PC-3 (cell line): ENCODE results near the gene UPF3A.

Source experiments
- CTCF ChIP-seq: fragments of 300-600 bp; sonication (generic); conservative IDR thresholded peaks from 2 replicates; pipeline ENCODE4 v1.5.1; 2017; ENCODE audit warnings: antibody characterized with exemption, low read depth, mild to moderate bottlenecking, low read length
- EZH2 ChIP-seq: fragments of 300-600 bp; sonication (generic); IDR thresholded peaks from one replicate; pipeline ENCODE4 v1.6.1; 2017; ENCODE audit warnings: antibody characterized with exemption, mild to moderate bottlenecking, low read length; ENCODE audit not compliant: unreplicated experiment
- EZH2phosphoT487 ChIP-seq: fragments of 300-600 bp; sonication (generic); IDR thresholded peaks from 2 replicates; pipeline ENCODE4 v1.6.1; 2018; ENCODE audit warnings: mild to moderate bottlenecking, antibody characterized with exemption, low read length, borderline replicate concordance

DNA sequence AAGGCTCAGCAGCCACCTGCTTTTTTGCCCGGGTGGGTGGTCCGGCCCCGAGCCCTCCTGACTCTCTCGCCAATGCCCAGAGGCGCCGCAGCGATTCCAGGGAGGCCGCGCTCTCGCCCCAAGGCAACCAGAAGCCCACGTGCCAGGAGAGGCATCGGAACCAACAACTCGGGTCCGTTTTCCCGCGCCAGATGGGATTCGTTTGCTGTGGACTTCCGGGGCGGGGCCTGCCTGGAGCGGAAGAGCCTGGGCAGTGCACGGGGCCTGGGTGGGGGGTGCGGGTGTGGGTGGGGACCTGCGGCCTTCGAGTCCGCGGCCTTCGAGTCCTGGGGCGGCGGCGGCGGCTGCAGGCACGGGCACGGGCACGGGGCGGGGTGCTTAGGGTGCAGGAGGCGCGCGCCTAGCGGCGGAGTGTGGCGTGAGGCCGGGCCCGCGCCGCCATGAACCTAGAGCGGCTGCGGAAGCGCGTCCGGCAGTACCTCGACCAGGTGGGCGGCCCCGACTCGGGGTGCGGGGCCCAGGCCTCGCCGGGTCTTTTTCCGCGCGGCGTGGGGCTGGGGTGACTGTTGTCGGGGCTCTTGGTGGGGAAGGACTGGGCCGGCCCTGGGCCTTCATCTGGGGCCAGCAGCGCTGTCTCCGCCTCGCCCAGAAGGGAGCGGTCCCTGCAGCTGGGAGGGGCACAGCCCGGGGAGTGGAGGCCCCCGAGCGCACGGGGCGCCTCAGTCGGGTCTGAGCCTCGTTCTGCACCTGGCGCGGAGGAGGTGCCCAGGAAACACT lies 46.6 kb upstream of the UPF3A start, which contains the start of gene CDC16:
- TF ChIP-seq CTCF (no peak), EZH2 (no peak), EZH2phosphoT487 (no peak)
